Smooth muscle cell (in vitro differentiated cells): ENCODE results near the gene KLK2. TPM values are rescaled to one million over a fixed set of nuclear protein-coding genes. Genes with fewer than 3 reads are reported as not detected.

Experiments
- DNase-seq: peaks from one replicate; lab custom pipeline; 2025; ENCODE audit not compliant: unreplicated experiment; lab: John Stamatoyannopoulos, UW
- H2AFZ ChIP-seq: fragments of 200-600 bp; sonication (generic); 2 replicates; pipeline ENCODE4 v1.6.0; 2016; ENCODE audit warnings: antibody characterized with exemption, low read depth, mild to moderate bottlenecking
- H3F3A ChIP-seq: fragments of 200-600 bp; sonication (generic); 2 replicates; pipeline ENCODE4 v1.6.0; 2017; ENCODE audit warnings: antibody characterized with exemption, low read depth
- H3K27ac ChIP-seq: fragments of 200-600 bp; sonication (generic); 2 replicates; pipeline ENCODE4 v1.5.1; 2016; ENCODE audit warnings: low read depth, mild to moderate bottlenecking
- H3K27me3 ChIP-seq: fragments of 200-600 bp; sonication (generic); 2 replicates; pipeline ENCODE4 v1.6.1; 2016; ENCODE audit warnings: low read depth, mild to moderate bottlenecking
- H3K36me3 ChIP-seq: fragments of 200-600 bp; sonication (generic); 2 replicates; pipeline ENCODE4 v1.5.1; 2016; ENCODE audit warnings: low read depth
- H3K4me1 ChIP-seq: fragments of 200-600 bp; sonication (generic); 2 replicates; pipeline ENCODE4 v1.5.1; 2016; ENCODE audit warnings: low read depth
- H3K4me2 ChIP-seq: fragments of 200-600 bp; sonication (generic); 2 replicates; pipeline ENCODE4 v1.6.0; 2016; ENCODE audit warnings: mild to moderate bottlenecking
- H3K4me3 ChIP-seq: fragments of 200-600 bp; sonication (generic); 2 replicates; pipeline ENCODE4 v1.5.1; 2016; ENCODE audit warnings: mild to moderate bottlenecking
- H3K79me2 ChIP-seq: fragments of 200-600 bp; sonication (generic); 2 replicates; pipeline ENCODE4 v1.6.0; 2016; ENCODE audit warnings: low read depth, mild to moderate bottlenecking
- H3K9ac ChIP-seq: fragments of 200-600 bp; sonication (generic); 2 replicates; pipeline ENCODE4 v1.6.0; 2016; ENCODE audit warnings: low read depth
- H3K9me3 ChIP-seq: fragments of 200-600 bp; sonication (generic); replicated peaks from 2 replicates; pipeline ENCODE4 v1.5.1; 2016; ENCODE audit warnings: low read depth
- H4K20me1 ChIP-seq: fragments of 200-600 bp; sonication (generic); 2 replicates; pipeline ENCODE4 v1.6.0; 2016; ENCODE audit warnings: low read depth
- CTCF ChIP-seq: fragments of 200-600 bp; sonication (generic); IDR thresholded peaks from 2 replicates; pipeline ENCODE4 v1.5.1; 2017; ENCODE audit warnings: borderline replicate concordance, mild to moderate bottlenecking, antibody characterized with exemption; ENCODE audit not compliant: insufficient read depth, poor library complexity, severe bottlenecking
- WGBS: methylation state at CpG from one replicate; pipeline ENCODE4 v1.1.7; 2016; ENCODE audit warnings: low lambda C conversion rate; 5-methylcytosine and 5-hydroxymethylcytosine counted together
- polyA plus RNA-seq: library from polyadenylated mRNA; unstranded; fragments of >200 nt; fragmentation: Nextera tagmentation; extraction: Ambion mirVana; gene quantifications from 2 replicates; pipeline ENCODE4 v1.2.1, GENCODE V29; 2016
- total RNA-seq: library from RNA; depleted of rRNA; stranded (reverse); fragments of >200 nt; gene quantifications from 2 replicates; pipeline ENCODE4 v1.2.3, GENCODE V29; 2014

KLK2 gene
- total and polyA plus RNA-seq, 2 experiments from 2014 or later: not detected

GRCh38 chr19:50833802-50834167, 39.5 kb upstream of the KLK2 start:
- Histone ChIP-seq H3K4me1 (no peaks in the 10 kb centered on the region), H3K27me3 (no peaks in the 10 kb centered on the region), H3K27ac (no peak overlapping the region), H4K20me1 (no peaks in the 10 kb centered on the region), H3K36me3 (no peaks in the 10 kb centered on the region), H3F3A (no peaks in the 10 kb centered on the region), H2AFZ (no peak overlapping the region), H3K4me2 (no peak overlapping the region), H3K9ac (no peak overlapping the region), H3K9me3 (no peaks in the 10 kb centered on the region), H3K4me3 (no peak overlapping the region), H3K79me2 (no peaks in the 10 kb centered on the region)
- no peak for DNase-seq
- no peak for TF ChIP-seq CTCF
- WGBS: 89% methylated on average over 6 of the region's 6 CpGs

DNA sequence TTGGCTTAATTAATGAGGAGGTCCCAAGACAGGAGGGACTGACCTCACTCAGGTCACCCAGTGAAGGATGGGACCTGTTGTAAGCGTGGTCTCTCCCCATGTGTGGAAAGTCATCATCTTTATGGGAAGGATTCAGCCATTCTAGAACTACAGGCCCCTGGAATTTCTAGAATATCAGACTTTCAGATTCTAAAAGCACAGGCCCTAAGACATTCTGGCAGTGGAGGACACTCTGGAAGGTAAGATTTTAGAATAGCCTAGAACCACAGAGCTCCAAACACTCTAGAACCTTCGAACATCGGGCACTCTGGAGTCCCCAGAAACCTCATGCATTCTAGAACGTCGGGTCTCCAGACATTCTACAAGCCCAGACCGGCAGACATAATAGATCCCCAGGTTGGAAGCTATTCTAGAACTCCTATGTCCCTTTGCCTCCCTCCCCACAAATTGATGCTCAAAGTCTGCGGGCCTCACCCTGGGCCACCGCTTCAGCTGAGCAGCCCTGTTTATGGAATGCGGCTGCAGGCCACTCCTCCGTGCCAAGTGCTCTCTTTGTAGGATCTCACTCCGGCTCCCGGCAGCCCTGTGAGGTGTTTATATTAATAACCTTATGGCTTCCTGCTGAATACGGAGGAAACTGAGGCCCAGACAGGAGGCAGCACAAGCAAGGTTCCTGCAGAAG, 38.0 kb upstream of the KLK2 start:
- H3K36me3 ChIP-seq: no peaks in the 10 kb centered on the region
- H2AFZ ChIP-seq: peak overlapping the region; percentile 93
- no peaks in the 10 kb centered on the region for H3K4me1 ChIP-seq
- 32% methylated on average over 13 of the region's 13 CpGs for WGBS
- H3K9ac ChIP-seq: peak overlapping the region; percentile 26
- no peaks in the 10 kb centered on the region for H3K79me2 ChIP-seq
- no peaks in the 10 kb centered on the region for H3K9me3 ChIP-seq
- H3K27me3 ChIP-seq: peaks cover under 1% of the 10 kb centered on the region
- TF ChIP-seq CTCF: no peak
- H3F3A ChIP-seq: no peaks in the 10 kb centered on the region
- H3K4me3 ChIP-seq: peak overlapping the region; percentile 71
- no peaks in the 10 kb centered on the region for H4K20me1 ChIP-seq
- peak overlapping the region; percentile 93 for H3K4me2 ChIP-seq
- DNase-seq: no peak
- no peak overlapping the region for H3K27ac ChIP-seq

DNA sequence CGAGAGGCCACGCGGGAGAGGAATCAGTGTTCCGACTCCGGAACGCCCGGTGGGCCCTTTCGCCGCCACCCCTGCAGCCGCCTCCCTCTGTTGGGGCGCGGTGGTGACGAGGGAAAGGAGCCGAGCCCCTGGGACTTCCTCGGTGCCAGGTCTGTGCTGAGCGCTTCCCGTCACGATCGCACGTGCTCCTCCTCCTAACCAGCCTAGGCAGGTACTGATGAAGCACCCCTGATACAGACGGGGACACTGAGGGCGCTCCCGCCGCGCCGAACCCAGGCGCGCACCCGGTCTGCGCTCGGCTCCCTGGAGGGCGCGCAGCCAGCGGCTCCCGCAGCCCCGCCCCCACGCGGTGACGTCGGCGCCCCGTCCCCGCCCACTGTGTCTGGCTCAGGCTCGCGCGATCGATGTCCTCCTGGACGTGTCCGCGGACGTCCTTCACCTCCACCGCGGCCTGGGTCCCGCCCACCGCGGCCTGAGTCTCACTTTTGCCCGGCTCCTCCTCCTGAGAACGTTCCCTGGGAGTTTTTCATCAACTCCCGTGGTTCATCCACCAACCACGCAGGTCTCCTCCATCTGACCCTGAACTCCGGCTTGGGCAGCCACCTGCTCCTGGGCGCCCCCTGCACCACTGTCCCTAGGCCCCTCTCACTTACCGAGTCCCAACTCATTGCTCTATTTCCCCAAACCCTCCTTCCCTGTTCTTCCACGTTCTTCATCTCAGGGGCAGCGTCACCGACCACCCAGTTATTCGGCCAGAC, 37.3 kb upstream of the KLK2 start:
- H3K9ac ChIP-seq: peak overlapping the region; percentile 26
- H3F3A ChIP-seq: no peaks in the 10 kb centered on the region
- WGBS: 5% methylated on average over 63 of the region's 67 CpGs
- peaks cover 3% of the 10 kb centered on the region for H3K27me3 ChIP-seq
- no peaks in the 10 kb centered on the region for H3K36me3 ChIP-seq
- no peak for TF ChIP-seq CTCF
- H3K4me3 ChIP-seq: peak overlapping the region; percentile 71
- H4K20me1 ChIP-seq: no peaks in the 10 kb centered on the region
- H3K27ac ChIP-seq: no peak overlapping the region
- H3K9me3 ChIP-seq: no peaks in the 10 kb centered on the region
- H3K4me2 ChIP-seq: peak overlapping the region; percentile 93
- no peaks in the 10 kb centered on the region for H3K4me1 ChIP-seq
- H3K79me2 ChIP-seq: no peaks in the 10 kb centered on the region
- peak; percentile 15 for DNase-seq
- peak overlapping the region; percentile 93 for H2AFZ ChIP-seq
